Activated CD8-positive, alpha-beta T cell treated with anti-CD3 and anti-CD28 coated beads for 36 hours (primary cell): ENCODE results near the gene MYLIP. TPM values are rescaled to one million over a fixed set of nuclear protein-coding genes. Genes with fewer than 3 reads are reported as not detected.

Source experiments
- ATAC-seq: fragments of 200-7000 bp; cut with Tn5 transposase; one replicate; pipeline ENCODE4 v1.10.0; 2021; ENCODE audit warnings: mild to moderate bottlenecking, moderate library complexity
- CTCF ChIA-PET: fragments of 350-600 bp; sonication (Branson Sonifier 250); formaldehyde crosslinking; loops from one replicate; lab custom pipeline; 2021; ENCODE audit warnings: antibody characterized with exemption; lab: Charles Lee
- POLR2A ChIA-PET: fragments of 350-600 bp; sonication (Branson Sonifier 250); formaldehyde crosslinking; loops from one replicate; lab custom pipeline; 2021; ENCODE audit warnings: antibody characterized with exemption; lab: Charles Lee
- DNase-seq: peaks from one replicate; pipeline ENCODE4 v3.0.0-alpha.2; 2020
- H3K27ac Mint-ChIP-seq: one replicate; pipeline ENCODE4 v1.8.0; 2021; ENCODE audit warnings: mild to moderate bottlenecking, mixed read lengths
- H3K27me3 Mint-ChIP-seq: one replicate; pipeline ENCODE4 v1.8.0; 2021; ENCODE audit warnings: mixed read lengths
- H3K36me3 Mint-ChIP-seq: one replicate; pipeline ENCODE4 v1.8.0; 2021; ENCODE audit warnings: low read depth, mixed read lengths
- H3K4me1 Mint-ChIP-seq: one replicate; pipeline ENCODE4 v1.8.0; 2021; ENCODE audit warnings: low read depth, mixed read lengths
- H3K4me3 Mint-ChIP-seq: one replicate; pipeline ENCODE4 v1.8.0; 2021; ENCODE audit warnings: mild to moderate bottlenecking, moderate library complexity, mixed read lengths
- H3K9me3 Mint-ChIP-seq: one replicate; pipeline ENCODE4 v1.8.0; 2021; ENCODE audit warnings: mixed read lengths
- CTCF ChIP-seq: fragments of 200-600 bp; IDR thresholded peaks from one replicate; pipeline ENCODE4 v1.8.0; 2022; ENCODE audit warnings: antibody characterized with exemption, mild to moderate bottlenecking
- intact Hi-C: fragments of 100-400 bp; cut with micrococcal nuclease; formaldehyde crosslinking; loops from one replicate; pipeline ENCODE4 v1.10.0; 2022
- total RNA-seq, 2 experiments: library from RNA; stranded (reverse); gene quantifications; one replicate each; pipeline ENCODE4 v1.2.3, GENCODE V29; 2021

Gene MYLIP
- total RNA-seq, 2 experiments from 2014 or later, result 7.7 to 8.1 TPM

GRCh38 chr6:16118825-16119224, 10.1 kb upstream of the MYLIP start:
- Mint-ChIP-seq H3K9me3 (no peaks in the 10 kb centered on the region), H3K27ac (no peak overlapping the region), H3K4me3 (no peak overlapping the region), H3K27me3 (peaks cover 3% of the 10 kb centered on the region), H3K4me1 (no peaks in the 10 kb centered on the region), H3K36me3 (no peaks in the 10 kb centered on the region)
- CTCF ChIA-PET, result interaction anchor here (1.2 to 1.3 kb wide), 2 partner anchors 10 to 427 kb away, joined by 3 to 6 read pairs; partner anchors contain the start of gene MYLIP
- intact Hi-C loops, result no loop called here
- TF ChIP-seq CTCF, result no peak
- no peak for DNase-seq
- POLR2A ChIA-PET, result no interaction called here
- no peak for ATAC-seq

GRCh38 chr6:16121339-16121738, 7.5 kb upstream of the MYLIP start:
- Mint-ChIP-seq H3K4me1 (no peaks in the 10 kb centered on the region), H3K9me3 (no peaks in the 10 kb centered on the region), H3K4me3 (no peak overlapping the region), H3K27me3 (peaks cover 3% of the 10 kb centered on the region), H3K36me3 (no peaks in the 10 kb centered on the region), H3K27ac (no peak overlapping the region)
- intact Hi-C loops, result no loop called here
- ChIA-PET CTCF (no interaction called here), POLR2A (no interaction called here)
- DNase-seq (no peak), ATAC-seq (no peak)
- no peak for TF ChIP-seq CTCF

GRCh38 chr6:16122197-16122596, 6.7 kb upstream of the MYLIP start:
- no peak overlapping the region for H3K27ac Mint-ChIP-seq
- CTCF ChIA-PET, result interaction anchor here (1.0 kb wide), 1 partner anchor 431 kb away, joined by 3 read pairs; no protein-coding TSS in a partner anchor
- intact Hi-C loops, result no loop called here
- TF ChIP-seq CTCF, result no peak
- peaks cover 3% of the 10 kb centered on the region for H3K27me3 Mint-ChIP-seq
- no peak overlapping the region for H3K4me3 Mint-ChIP-seq
- H3K9me3 Mint-ChIP-seq, result no peaks in the 10 kb centered on the region
- DNase-seq (no peak), ATAC-seq (no peak)
- H3K4me1 Mint-ChIP-seq, result no peaks in the 10 kb centered on the region
- no peaks in the 10 kb centered on the region for H3K36me3 Mint-ChIP-seq
- POLR2A ChIA-PET, result no interaction called here

GRCh38 chr6:16124198-16125180, 4.4 kb upstream of the MYLIP start:
- ChIA-PET CTCF (interaction anchor here (1.0 to 3.2 kb wide), 3 partner anchors 9 to 433 kb away, joined by 3 to 11 read pairs (median 11); no protein-coding TSS in a partner anchor), POLR2A (interaction anchor here (1.0 kb wide), 1 partner anchor 13 kb away, joined by 3 read pairs; no protein-coding TSS in a partner anchor)
- no peak overlapping the region for H3K4me3 Mint-ChIP-seq
- no peaks in the 10 kb centered on the region for H3K4me1 Mint-ChIP-seq
- peaks cover 6% of the 10 kb centered on the region for H3K27me3 Mint-ChIP-seq
- no peak for TF ChIP-seq CTCF
- no peak overlapping the region for H3K27ac Mint-ChIP-seq
- H3K9me3 Mint-ChIP-seq, result no peaks in the 10 kb centered on the region
- DNase-seq, result no peak
- no peaks in the 10 kb centered on the region for H3K36me3 Mint-ChIP-seq
- intact Hi-C loops, result no loop called here
- ATAC-seq, result no peak

- intact Hi-C loops, result no loop called here
- no peak overlapping the region for H3K27ac Mint-ChIP-seq
- H3K4me1 Mint-ChIP-seq, result no peaks in the 10 kb centered on the region
- no peaks in the 10 kb centered on the region for H3K9me3 Mint-ChIP-seq
- no peak for DNase-seq
- no peak for TF ChIP-seq CTCF
- peaks cover 3% of the 10 kb centered on the region for H3K36me3 Mint-ChIP-seq
- POLR2A ChIA-PET, result interaction anchor here (0.6 to 1.3 kb wide), 2 partner anchors 11 to 251 kb away, joined by 3 to 4 read pairs; no protein-coding TSS in a partner anchor
- CTCF ChIA-PET, result interaction anchor here (1.7 to 3.2 kb wide), 3 partner anchors 16 to 435 kb away, joined by 4 to 11 read pairs (median 11); no protein-coding TSS in a partner anchor
- H3K4me3 Mint-ChIP-seq, result no peak overlapping the region
- no peak for ATAC-seq
- H3K27me3 Mint-ChIP-seq, result peaks cover 6% of the 10 kb centered on the region
Measured at GRCh38 chr6:16126056-16126455, 2.8 kb upstream of the MYLIP start.
